ENCODE data around the gene AKAP8.

AKAP8 gene

DNA sequence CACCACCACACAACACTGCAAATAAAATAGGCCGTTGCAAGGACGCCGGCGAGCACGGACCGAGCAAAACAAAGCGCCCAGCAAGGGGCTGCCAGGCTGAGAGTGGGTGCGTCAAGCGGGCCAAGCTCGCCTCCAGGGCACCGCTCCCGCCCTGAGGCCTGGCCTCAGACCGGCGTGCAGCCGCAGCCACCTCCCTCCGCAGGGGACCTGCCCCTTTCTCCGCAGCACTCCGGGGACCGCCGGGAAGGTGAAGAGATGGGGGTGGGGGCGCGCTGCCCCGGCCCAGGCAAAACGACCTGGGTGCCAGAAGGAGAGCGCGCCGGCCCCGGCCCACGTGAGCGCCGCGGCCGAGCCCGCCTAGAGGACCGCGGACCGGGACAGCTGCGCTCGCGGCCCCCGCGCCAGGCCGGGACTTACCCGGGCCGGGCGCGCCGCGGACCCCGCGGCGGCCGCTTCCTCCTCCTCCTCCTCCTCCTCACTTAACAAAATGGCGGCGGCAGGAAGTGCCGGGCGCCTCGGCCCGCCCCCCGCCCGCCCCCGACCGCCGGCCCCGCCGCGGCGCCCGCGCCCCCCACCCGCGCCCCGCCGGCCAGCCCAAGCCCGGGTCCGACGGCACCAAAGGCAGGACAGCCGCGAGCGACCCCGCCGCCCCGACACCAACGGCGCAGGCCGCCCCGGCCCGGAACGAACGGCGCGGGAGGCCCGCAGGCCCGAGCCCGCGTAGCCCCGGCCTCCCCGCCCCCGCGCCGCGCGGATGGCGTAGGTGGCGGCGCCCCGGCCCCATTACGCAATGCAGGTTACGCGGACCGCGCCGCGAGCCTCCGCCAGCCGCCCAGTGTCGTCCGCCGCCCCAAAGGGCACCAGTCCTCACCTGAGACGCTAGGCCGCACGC, 47.9 kb downstream of the AKAP8 start:
- DNase-seq (ENCODE audit: low spot score): peak; percentile 42

- peak; percentile 63 for DNase-seq (ENCODE audit: low spot score)
Measured at GRCh38 chr19:15330801-15331418, 48.7 kb downstream of the AKAP8 start.

DNA sequence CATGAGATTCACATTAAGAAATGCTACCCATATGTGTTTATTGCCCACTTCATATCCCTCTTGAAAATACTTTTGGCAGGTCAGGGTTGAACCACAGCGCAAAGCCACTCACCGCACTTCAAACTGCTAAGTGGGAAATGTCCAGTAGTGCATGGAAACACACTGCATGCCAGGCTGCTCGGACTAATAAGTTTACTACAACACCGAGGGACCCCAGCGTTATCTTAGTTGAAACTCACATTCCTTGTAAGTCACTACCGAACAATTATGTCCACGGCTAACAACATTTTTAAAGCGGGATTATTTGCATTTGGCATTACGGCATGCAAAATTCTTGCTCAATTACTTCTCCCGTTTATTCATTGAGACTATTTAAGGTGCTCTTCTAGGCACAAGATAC, 51.3 kb downstream of the AKAP8 start:
- DNase-seq (ENCODE audit: low spot score): no peak

GRCh38 chr19:15324791-15325519, 54.6 kb downstream of the AKAP8 start:
- DNase-seq (ENCODE audit: low spot score): no peak

GRCh38 chr19:15323496-15324235, 55.9 kb downstream of the AKAP8 start:
- no peak for DNase-seq (ENCODE audit: low spot score)

GRCh38 chr19:15321739-15322138, 57.8 kb downstream of the AKAP8 start:
- no peak for DNase-seq (ENCODE audit: low spot score)

DNA sequence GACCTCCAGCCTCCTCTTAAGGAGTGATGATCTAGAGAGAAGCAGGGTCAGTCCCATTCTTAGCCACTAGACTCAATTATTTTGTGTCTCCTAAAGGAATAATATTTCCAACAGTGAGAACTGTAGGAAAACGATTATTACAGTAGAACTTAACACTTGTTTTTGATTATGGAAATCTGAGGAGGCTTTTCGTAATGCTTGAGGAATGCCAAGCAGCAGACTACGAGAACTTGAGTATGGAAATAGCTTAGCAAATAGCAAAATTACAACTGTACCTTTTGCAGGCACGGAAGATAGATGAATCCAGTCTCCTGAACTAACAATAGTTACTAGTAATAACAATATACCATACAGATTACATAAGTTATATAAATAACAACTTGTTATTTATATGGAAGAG, 59.5 kb downstream of the AKAP8 start:
- no peak for DNase-seq (ENCODE audit: low spot score)

- DNase-seq (ENCODE audit: low spot score): no peak
Measured at GRCh38 chr19:15318241-15318691, 61.3 kb downstream of the AKAP8 start.

- no peak for DNase-seq (ENCODE audit: low spot score)
Measured at GRCh38 chr19:15317392-15318071, 62.1 kb downstream of the AKAP8 start.

GRCh38 chr19:15316498-15316897, 63.1 kb downstream of the AKAP8 start:
- no peak for DNase-seq (ENCODE audit: low spot score)

DNA sequence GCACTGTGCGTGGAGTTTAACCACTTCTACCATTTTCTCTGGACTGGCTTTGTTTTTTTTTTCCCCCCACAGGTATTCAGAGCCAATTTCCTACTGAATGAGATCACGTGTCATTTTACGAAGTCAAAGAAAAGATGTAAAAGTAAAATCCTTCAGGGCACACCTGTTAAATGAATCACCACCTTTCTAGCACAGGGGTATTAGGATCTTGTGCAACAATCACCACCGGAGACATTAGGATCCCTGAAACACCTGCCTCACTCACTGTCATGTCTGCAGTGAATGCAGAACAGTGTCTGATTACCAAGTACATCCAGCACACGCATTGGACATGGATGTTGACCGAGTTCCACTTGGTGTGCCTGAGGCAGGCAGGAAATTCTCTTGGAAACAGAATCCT, 64.5 kb downstream of the AKAP8 start:
- no peak for DNase-seq (ENCODE audit: low spot score)

- DNase-seq (ENCODE audit: low spot score): no peak
Measured at GRCh38 chr19:15313649-15314279, 65.8 kb downstream of the AKAP8 start.

GRCh38 chr19:15307169-15307568, 72.4 kb downstream of the AKAP8 start:
- no peak for DNase-seq (ENCODE audit: low spot score)

DNA sequence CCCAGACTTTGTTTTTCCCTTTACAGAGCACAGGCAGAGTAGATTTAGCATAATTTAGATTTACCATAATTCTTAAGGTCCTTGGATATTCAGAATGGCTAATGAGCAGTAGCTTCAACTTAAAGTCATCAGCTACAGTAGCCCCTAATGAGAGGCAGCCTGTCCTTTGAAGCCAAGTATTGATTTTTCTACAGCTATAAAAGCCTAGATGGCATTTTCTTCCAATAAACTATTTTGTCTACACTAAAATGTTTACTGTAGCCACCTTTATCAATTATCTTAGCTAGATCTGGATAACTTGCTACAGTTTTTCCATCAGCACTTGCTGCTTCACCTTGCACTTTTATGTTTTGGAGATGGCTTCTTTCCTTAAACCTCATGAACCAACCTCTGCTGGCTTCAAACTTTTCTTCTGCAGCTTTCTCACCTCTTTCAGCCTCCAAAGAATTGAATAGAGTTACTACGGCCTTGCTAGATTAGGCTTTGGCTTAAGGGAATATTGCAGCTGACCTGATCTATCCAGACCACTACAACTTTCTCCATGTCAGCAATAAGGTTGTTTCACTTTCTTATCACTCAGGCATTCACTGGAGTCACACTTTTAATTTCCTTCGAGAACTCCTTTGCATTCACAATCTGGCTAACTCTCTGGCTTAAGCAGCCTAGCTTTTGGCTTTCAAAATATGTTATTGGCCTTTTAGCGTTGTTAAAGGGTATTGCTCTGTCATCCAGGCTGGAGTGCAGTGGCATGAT, 73.8 kb downstream of the AKAP8 start:
- no peak for DNase-seq (ENCODE audit: low spot score)

DNA sequence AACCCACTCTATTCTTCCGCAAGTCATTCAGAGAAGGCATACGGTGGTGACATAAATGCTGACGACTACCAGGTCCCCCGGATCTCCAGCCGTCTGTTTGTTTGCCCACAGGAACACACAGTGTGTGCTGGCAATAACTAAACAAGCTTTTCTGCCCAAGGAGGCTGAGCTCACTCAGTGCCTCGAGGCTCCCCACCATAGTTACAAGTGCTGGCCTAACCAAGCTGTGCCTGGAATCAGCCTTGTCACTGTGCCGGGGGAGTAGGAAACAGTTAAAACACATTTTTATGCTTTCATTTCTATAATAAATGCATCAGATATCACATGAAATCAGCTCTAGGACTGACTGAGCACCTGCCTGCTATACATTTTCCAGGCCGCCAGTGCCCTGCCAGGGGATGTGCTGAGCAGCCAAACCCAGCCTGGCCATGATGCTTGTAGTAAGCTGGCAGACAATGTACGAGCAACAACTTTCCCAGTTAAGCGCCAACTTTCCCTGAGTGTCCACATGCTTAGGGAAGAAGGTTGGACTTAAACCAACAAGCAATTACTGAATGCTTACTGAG, 75.4 kb downstream of the AKAP8 start:
- DNase-seq (ENCODE audit: low spot score): no peak
